ENCODE measurements around the gene EMILIN3.

EMILIN3 gene

GRCh38 chr20:41348430-41349172 is 18.0 kb downstream of the EMILIN3 start:
- TF ChIP-seq PPARA (CRISPR knock-in tag; IDR thresholded peaks at IDR 0.05; ENCODE audit: borderline replicate concordance) (no peak), CSDC2 (CRISPR knock-in tag; IDR thresholded peaks at IDR 0.05) (no peak), ESRRG (CRISPR knock-in tag; IDR thresholded peaks at IDR 0.05) (no peak), BACH2 (CRISPR knock-in tag; IDR thresholded peaks at IDR 0.05; ENCODE audit: borderline replicate concordance) (no peak), ZNF565 (CRISPR knock-in tag; conservative IDR thresholded peaks at IDR 0.05; ENCODE audit: low read depth) (no peak), ZFP30 (CRISPR knock-in tag; IDR thresholded peaks at IDR 0.05) (no peak)
- TF ChIP-seq, protein P1, sequence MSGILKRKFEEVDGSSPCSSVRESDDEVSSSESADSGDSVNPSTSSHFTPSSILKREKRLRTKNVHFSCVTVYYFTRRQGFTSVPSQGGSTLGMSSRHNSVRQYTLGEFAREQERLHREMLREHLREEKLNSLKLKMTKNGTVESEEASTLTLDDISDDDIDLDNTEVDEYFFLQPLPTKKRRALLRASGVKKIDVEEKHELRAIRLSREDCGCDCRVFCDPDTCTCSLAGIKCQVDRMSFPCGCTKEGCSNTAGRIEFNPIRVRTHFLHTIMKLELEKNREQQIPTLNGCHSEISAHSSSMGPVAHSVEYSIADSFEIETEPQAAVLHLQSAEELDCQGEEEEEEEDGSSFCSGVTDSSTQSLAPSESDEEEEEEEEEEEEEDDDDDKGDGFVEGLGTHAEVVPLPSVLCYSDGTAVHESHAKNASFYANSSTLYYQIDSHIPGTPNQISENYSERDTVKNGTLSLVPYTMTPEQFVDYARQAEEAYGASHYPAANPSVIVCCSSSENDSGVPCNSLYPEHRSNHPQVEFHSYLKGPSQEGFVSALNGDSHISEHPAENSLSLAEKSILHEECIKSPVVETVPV (CRISPR knock-in tag; IDR thresholded peaks at IDR 0.05), result no peak
- TF ChIP-seq, protein P2, sequence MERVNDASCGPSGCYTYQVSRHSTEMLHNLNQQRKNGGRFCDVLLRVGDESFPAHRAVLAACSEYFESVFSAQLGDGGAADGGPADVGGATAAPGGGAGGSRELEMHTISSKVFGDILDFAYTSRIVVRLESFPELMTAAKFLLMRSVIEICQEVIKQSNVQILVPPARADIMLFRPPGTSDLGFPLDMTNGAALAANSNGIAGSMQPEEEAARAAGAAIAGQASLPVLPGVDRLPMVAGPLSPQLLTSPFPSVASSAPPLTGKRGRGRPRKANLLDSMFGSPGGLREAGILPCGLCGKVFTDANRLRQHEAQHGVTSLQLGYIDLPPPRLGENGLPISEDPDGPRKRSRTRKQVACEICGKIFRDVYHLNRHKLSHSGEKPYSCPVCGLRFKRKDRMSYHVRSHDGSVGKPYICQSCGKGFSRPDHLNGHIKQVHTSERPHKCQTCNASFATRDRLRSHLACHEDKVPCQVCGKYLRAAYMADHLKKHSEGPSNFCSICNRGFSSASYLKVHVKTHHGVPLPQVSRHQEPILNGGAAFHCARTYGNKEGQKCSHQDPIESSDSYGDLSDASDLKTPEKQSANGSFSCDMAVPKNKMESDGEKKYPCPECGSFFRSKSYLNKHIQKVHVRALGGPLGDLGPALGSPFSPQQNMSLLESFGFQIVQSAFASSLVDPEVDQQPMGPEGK (CRISPR knock-in tag; IDR thresholded peaks at IDR 0.05; ENCODE audit: borderline replicate concordance), result no peak
- ATAC-seq, result no peak

- no peak for TF ChIP-seq ZC3H10 (CRISPR knock-in tag; IDR thresholded peaks at IDR 0.05)
- no peak for ATAC-seq
These were observed 18.8 kb downstream of the EMILIN3 start for GRCh38 chr20:41347523-41348429.

GRCh38 chr20:41345729-41346067 is 20.9 kb downstream of the EMILIN3 start:
- no peak for TF ChIP-seq GLIS3 (CRISPR knock-in tag; IDR thresholded peaks at IDR 0.05)
- TF ChIP-seq ZNF565 (CRISPR knock-in tag; conservative IDR thresholded peaks at IDR 0.05; ENCODE audit: low read depth), result no peak
- TF ChIP-seq, protein P3, sequence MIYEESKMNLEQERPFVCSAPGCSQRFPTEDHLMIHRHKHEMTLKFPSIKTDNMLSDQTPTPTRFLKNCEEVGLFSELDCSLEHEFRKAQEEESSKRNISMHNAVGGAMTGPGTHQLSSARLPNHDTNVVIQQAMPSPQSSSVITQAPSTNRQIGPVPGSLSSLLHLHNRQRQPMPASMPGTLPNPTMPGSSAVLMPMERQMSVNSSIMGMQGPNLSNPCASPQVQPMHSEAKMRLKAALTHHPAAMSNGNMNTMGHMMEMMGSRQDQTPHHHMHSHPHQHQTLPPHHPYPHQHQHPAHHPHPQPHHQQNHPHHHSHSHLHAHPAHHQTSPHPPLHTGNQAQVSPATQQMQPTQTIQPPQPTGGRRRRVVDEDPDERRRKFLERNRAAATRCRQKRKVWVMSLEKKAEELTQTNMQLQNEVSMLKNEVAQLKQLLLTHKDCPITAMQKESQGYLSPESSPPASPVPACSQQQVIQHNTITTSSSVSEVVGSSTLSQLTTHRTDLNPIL (CRISPR knock-in tag; IDR thresholded peaks at IDR 0.05; ENCODE audit: low read depth), result no peak
- no peak for TF ChIP-seq PPARA (CRISPR knock-in tag; IDR thresholded peaks at IDR 0.05; ENCODE audit: borderline replicate concordance)
- no peak for TF ChIP-seq ESRRG (CRISPR knock-in tag; IDR thresholded peaks at IDR 0.05)
- TF ChIP-seq TSHZ2 (CRISPR knock-in tag; IDR thresholded peaks at IDR 0.05), result no peak
- TF ChIP-seq, protein P2 (CRISPR knock-in tag; IDR thresholded peaks at IDR 0.05; ENCODE audit: borderline replicate concordance), result no peak
- TF ChIP-seq ZFP30 (CRISPR knock-in tag; IDR thresholded peaks at IDR 0.05), result no peak
- TF ChIP-seq ZFP3 (CRISPR knock-in tag; IDR thresholded peaks at IDR 0.05), result no peak
- no peak for TF ChIP-seq ZNF70 (CRISPR knock-in tag; IDR thresholded peaks at IDR 0.05)
- no peak for TF ChIP-seq ISL1 (CRISPR knock-in tag; IDR thresholded peaks at IDR 0.05)
- TF ChIP-seq SNAI2 (CRISPR knock-in tag; IDR thresholded peaks at IDR 0.05), result no peak
- TF ChIP-seq ZNF8 (CRISPR knock-in tag; IDR thresholded peaks at IDR 0.05), result no peak
- no peak for TF ChIP-seq ARNTL (CRISPR knock-in tag; IDR thresholded peaks at IDR 0.05; ENCODE audit: borderline replicate concordance, low read depth)
- no peak for TF ChIP-seq CSDC2 (CRISPR knock-in tag; IDR thresholded peaks at IDR 0.05)
- TF ChIP-seq POU6F1 (CRISPR knock-in tag; IDR thresholded peaks at IDR 0.05; ENCODE audit: borderline replicate concordance, low read depth), result no peak
- no peak for TF ChIP-seq RARB (CRISPR knock-in tag; IDR thresholded peaks at IDR 0.05)
- TF ChIP-seq TCF4 (CRISPR knock-in tag; IDR thresholded peaks at IDR 0.05; ENCODE audit: borderline replicate concordance), result no peak
- TF ChIP-seq, protein P1 (CRISPR knock-in tag; IDR thresholded peaks at IDR 0.05), result no peak
- no peak for ATAC-seq
